Activated T-helper 2 cell treated with anti-CD3 and anti-CD28 coated beads, Interferon-gamma antibody, Interleukin-2, Interleukin-4, amounts not matched to agents 10 μg/mL and 5 μg/mL and 100 μg/mL, durations not matched to agents 14 hours and 24 hours and 36 hours (primary cell): ENCODE results near the gene SLC1A2. TPM values are rescaled to one million over a fixed set of nuclear protein-coding genes. Genes with fewer than 3 reads are reported as not detected.

ENCODE experiments used
- DNase-seq: peaks from one replicate; pipeline ENCODE4 v3.0.0; 2021; ENCODE audit warnings: low spot score
- H3K27ac Mint-ChIP-seq: one replicate; pipeline ENCODE4 v1.8.0; 2021; ENCODE audit warnings: mixed read lengths
- H3K27me3 Mint-ChIP-seq: one replicate; pipeline ENCODE4 v1.8.0; 2021; ENCODE audit warnings: low read depth, mixed read lengths
- H3K36me3 Mint-ChIP-seq: one replicate; pipeline ENCODE4 v1.8.0; 2021; ENCODE audit warnings: low read depth, mixed read lengths
- H3K4me1 Mint-ChIP-seq: one replicate; pipeline ENCODE4 v1.8.0; 2021; ENCODE audit warnings: low read depth, mixed read lengths
- H3K4me3 Mint-ChIP-seq: one replicate; pipeline ENCODE4 v1.8.0; 2021; ENCODE audit warnings: low read depth, mild to moderate bottlenecking, moderate library complexity, mixed read lengths
- H3K9me3 Mint-ChIP-seq: one replicate; pipeline ENCODE4 v1.8.0; 2021; ENCODE audit warnings: mixed read lengths
- intact Hi-C: fragments of 100-400 bp; cut with micrococcal nuclease; formaldehyde crosslinking; loops from one replicate; pipeline ENCODE4 v1.15.1; 2023
- total RNA-seq: library from RNA; stranded (reverse); gene quantifications from 2 replicates; pipeline ENCODE4 v1.2.3, GENCODE V29; 2022

Gene SLC1A2
- total RNA-seq, 1 donor from 2014 or later = not detected

DNA sequence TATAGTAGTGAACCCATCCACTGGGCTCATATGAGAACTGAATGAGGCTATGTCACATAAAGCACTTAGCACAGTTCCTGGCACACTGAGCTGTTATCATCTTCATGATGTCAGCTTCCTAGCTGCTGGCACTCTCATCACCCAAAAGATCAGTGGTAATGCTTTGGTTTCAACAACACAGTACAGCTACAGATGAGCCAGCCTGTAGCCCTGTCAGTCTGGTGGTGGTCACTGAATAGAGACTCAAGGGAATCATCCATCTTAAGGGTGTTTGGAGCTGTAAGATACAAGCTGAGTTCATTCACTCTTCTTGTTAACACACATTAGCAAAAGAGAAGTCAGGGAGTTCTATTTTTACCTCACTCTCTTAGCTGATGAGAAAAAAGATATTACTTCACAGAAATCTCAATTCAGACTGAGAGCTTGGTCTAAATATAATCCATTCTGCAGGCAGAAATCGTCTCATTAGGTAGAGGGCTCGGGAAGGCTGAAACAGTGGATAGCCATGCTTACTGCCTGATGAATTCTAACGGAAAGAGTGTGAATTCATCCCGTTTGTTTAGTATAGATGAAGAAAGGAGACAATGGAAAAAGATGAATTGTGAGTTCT is 6.3 kb upstream of the SLC1A2 start:
- Mint-ChIP-seq H3K27me3 (peaks cover 59% of the 10 kb centered on the region), H3K9me3 (no peaks in the 10 kb centered on the region), H3K27ac (no peak overlapping the region), H3K36me3 (no peaks in the 10 kb centered on the region), H3K4me3 (no peak overlapping the region), H3K4me1 (no peaks in the 10 kb centered on the region)
- intact Hi-C loops = no loop called here
- DNase-seq = no peak

DNA sequence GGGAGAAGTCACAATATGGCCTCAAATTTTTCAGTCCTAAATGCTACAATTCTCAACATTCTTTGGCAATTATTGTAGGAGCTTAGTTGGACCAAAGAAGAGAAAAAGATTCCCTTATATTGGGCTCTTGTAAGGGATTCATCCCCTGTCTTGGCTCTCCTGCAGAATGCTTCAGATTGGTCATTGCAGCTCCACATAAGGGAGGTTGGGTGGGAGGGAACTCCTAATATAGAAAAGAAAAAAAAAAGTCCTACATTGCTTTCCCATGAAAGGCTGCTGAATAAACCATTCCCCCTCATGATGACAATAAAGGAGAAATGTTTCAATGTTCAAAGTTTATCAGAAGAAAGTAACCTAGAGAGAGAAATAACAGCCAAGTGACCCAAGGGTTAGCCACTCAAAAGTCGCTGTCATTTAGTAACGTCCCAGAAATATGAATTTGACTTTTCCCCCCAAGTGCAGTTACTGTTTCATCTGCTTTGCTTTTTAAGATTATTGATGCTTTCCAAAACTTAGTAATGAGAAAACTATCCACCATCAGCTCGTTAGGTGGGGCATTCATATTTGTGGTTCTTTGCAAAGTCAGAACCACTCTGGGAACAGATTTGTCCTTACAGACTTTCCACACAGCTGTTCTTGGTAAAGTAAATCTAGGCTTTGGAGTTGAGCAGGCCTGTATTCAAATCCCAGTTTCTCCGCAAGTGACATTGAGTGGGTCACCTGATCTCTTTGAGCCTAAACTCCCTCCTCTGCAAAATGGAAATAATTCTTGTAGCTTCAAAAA is 5.0 kb upstream of the SLC1A2 start:
- Mint-ChIP-seq H3K36me3 (no peaks in the 10 kb centered on the region), H3K4me3 (no peak overlapping the region), H3K27ac (no peak overlapping the region), H3K9me3 (no peaks in the 10 kb centered on the region), H3K4me1 (no peaks in the 10 kb centered on the region), H3K27me3 (peaks cover 64% of the 10 kb centered on the region)
- no peak for DNase-seq
- intact Hi-C loops = no loop called here

DNA sequence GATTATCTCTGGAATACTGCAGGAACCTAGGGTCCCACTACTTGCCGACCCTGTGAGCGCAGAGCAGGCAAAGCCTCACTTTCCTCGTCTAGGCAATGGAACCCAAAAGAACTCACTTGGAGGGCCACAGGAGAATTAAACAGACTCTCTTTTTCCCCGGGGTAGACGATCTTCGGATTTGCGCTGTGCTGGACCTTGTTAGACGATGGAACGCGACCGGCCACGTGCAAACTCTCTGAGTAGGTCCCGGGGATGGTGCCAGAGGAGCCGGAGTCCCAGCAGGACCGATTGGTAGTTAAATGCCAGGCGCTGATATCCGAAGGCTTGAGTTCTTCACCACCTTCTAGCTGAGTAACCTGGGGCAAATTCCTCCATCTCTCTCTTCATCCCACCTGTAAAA is 1.0 kb upstream of the SLC1A2 start:
- H3K9me3 Mint-ChIP-seq = no peaks in the 10 kb centered on the region
- no peaks in the 10 kb centered on the region for H3K36me3 Mint-ChIP-seq
- H3K4me3 Mint-ChIP-seq = no peak overlapping the region
- intact Hi-C loops = no loop called here
- H3K4me1 Mint-ChIP-seq = peaks cover 4% of the 10 kb centered on the region
- H3K27ac Mint-ChIP-seq = no peak overlapping the region
- no peak for DNase-seq
- peaks cover 76% of the 10 kb centered on the region for H3K27me3 Mint-ChIP-seq

DNA sequence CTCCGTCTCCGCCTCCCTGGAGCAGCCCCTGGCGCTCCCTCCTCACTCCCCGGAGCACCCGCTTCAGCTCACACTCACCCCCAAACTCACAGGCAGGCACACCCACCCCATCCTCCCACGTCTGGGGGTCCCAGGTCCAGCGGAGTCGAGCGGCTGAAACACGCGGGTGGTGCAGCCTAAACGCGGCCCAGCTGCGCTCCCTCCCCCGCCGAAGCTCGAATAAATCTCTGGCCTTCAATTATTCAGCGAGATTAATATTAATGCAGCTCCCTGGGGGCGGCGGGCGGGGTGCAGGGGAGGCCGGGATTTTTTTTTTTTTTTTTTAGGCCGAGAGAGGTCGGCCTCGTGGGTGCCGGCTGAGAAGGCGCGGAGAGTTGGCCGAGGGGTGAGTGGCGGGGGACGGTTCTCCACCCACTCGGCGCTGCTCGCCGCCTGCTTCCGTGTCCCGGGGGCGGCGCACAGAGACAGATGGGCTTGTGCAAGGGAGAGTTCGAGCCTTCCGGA is 524 bp upstream of the SLC1A2 start:
- DNase-seq = no peak
- H3K4me1 Mint-ChIP-seq = peaks cover 4% of the 10 kb centered on the region
- H3K9me3 Mint-ChIP-seq = no peaks in the 10 kb centered on the region
- H3K27me3 Mint-ChIP-seq = peaks cover 77% of the 10 kb centered on the region
- H3K27ac Mint-ChIP-seq = no peak overlapping the region
- H3K36me3 Mint-ChIP-seq = no peaks in the 10 kb centered on the region
- intact Hi-C loops = no loop called here
- H3K4me3 Mint-ChIP-seq = no peak overlapping the region

- Mint-ChIP-seq H3K4me1 (peaks cover 4% of the 10 kb centered on the region), H3K36me3 (no peaks in the 10 kb centered on the region), H3K4me3 (peak overlapping the region; percentile 28), H3K27ac (no peak overlapping the region), H3K27me3 (peaks cover 86% of the 10 kb centered on the region), H3K9me3 (no peaks in the 10 kb centered on the region)
- intact Hi-C loops = no loop called here
- DNase-seq = no peak
Measured at GRCh38 chr11:35418282-35419183, 825 bp downstream of the SLC1A2 start.

GRCh38 chr11:35415487-35415886 is 3.9 kb downstream of the SLC1A2 start:
- Mint-ChIP-seq H3K27me3 (peaks cover 73% of the 10 kb centered on the region), H3K36me3 (no peaks in the 10 kb centered on the region), H3K27ac (no peak overlapping the region), H3K4me1 (peaks cover 4% of the 10 kb centered on the region), H3K9me3 (no peaks in the 10 kb centered on the region), H3K4me3 (no peak overlapping the region)
- no peak for DNase-seq
- intact Hi-C loops = no loop called here

DNA sequence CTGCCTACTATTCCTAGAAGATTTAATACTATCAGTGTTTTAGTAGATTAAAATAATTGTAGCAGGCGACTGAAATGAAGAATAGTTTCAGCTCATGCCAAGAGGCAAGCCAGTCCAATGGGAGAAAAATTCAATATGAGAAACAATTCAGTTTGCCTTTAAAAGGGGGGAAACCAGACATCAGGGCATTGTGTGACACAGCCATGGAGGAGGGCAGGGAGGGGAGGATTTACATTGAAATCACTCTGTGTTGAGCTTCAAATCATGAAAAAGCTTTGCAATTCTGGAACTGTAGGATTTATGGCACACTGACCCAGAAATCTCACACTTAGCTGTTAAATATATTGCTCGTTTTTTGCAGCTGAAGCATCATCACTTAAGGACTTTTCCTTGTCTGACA is 4.6 kb downstream of the SLC1A2 start:
- Mint-ChIP-seq H3K4me1 (peaks cover 4% of the 10 kb centered on the region), H3K27me3 (peaks cover 71% of the 10 kb centered on the region), H3K36me3 (no peaks in the 10 kb centered on the region), H3K9me3 (no peaks in the 10 kb centered on the region), H3K4me3 (no peak overlapping the region), H3K27ac (no peak overlapping the region)
- DNase-seq = no peak
- intact Hi-C loops = no loop called here

DNA sequence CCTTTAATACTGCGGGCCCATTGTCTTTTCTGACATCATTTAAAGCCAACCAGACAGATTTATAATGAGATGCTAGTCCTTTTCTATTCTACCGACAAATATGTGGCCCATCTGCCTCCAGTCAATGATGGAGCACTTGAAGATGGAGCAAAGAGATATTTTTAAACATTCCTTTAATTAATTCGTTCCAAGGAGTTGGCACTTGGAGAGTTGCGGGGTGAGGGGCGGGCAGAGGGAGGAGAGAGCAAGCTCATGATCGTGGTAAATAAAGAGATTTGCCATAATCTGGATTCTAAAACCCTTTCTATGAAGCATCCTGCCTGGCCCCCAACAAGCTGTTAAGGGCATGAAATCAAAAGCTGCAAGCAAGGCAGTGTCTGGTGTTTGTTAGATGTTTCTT is 5.0 kb downstream of the SLC1A2 start:
- Mint-ChIP-seq H3K9me3 (no peaks in the 10 kb centered on the region), H3K27ac (no peak overlapping the region), H3K4me1 (peaks cover 4% of the 10 kb centered on the region), H3K27me3 (peaks cover 70% of the 10 kb centered on the region), H3K4me3 (no peak overlapping the region), H3K36me3 (no peaks in the 10 kb centered on the region)
- intact Hi-C loops = no loop called here
- no peak for DNase-seq

GRCh38 chr11:35413598-35413997 is 5.8 kb downstream of the SLC1A2 start:
- Mint-ChIP-seq H3K27me3 (peaks cover 72% of the 10 kb centered on the region), H3K9me3 (no peaks in the 10 kb centered on the region), H3K27ac (no peak overlapping the region), H3K36me3 (no peaks in the 10 kb centered on the region), H3K4me1 (peaks cover 4% of the 10 kb centered on the region), H3K4me3 (no peak overlapping the region)
- intact Hi-C loops = no loop called here
- no peak for DNase-seq

DNA sequence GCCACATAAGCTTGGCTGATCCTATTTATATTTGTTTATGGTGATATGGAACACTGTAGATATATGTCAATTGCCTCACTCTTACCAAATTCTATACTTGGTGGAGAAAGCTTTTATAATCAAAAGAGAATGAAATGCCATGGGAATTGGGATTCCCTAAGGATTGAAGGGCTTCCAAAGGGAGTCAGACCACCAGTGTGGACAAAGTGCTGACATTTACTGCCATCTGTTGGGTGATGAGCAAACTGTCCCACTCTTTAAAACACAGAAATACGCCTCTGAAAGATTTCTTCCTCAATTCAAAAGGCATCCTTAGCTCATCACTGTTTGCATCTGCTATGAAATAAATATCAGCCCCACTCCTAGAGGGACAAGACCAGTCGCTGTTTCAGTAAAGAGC is 7.1 kb downstream of the SLC1A2 start:
- intact Hi-C loops = no loop called here
- Mint-ChIP-seq H3K4me3 (no peak overlapping the region), H3K4me1 (no peaks in the 10 kb centered on the region), H3K36me3 (no peaks in the 10 kb centered on the region), H3K27ac (no peak overlapping the region), H3K9me3 (no peaks in the 10 kb centered on the region), H3K27me3 (peaks cover 59% of the 10 kb centered on the region)
- no peak for DNase-seq

DNA sequence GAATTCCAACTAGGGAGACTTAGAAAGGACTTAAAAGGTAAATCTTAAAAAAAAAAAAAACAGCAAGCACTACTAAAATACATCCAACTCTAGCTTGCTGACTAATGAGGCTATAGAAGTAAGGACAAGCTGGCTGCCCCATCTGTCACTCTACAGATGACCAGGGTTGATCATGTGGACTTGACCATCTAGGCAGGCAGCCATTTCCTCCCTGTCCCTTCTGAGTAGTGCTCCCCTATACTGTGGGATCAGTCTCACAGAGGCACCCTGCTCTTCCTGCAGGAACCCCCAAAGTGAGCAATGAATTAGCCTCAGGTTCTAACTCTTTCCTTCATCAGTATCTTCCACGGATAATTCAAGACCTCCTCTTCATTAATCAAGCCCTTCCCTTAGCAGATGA is 12.3 kb downstream of the SLC1A2 start:
- DNase-seq = no peak
- peaks cover 28% of the 10 kb centered on the region for H3K27me3 Mint-ChIP-seq
- no peak overlapping the region for H3K4me3 Mint-ChIP-seq
- no peaks in the 10 kb centered on the region for H3K4me1 Mint-ChIP-seq
- H3K9me3 Mint-ChIP-seq = no peaks in the 10 kb centered on the region
- no peak overlapping the region for H3K27ac Mint-ChIP-seq
- no peaks in the 10 kb centered on the region for H3K36me3 Mint-ChIP-seq
- intact Hi-C loops = no loop called here

DNA sequence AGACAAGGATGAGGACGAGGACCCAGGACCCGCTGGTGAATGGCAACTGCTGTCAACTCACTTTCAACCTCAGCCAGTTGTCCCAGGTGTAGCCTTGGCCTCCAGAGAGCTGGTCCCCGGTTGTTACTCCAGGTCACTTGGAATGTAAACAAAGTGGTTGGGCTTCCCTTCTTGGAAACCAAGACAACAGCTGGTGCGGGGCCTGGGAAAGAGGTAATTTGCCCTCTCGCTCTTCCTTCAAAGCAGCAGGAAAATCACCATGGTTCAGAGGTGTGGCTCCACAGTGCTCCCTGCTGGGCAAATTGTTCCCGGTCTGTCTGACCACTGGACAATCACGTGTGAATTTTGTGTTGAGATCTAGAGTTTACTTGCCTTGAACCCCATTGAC is 15.0 kb downstream of the SLC1A2 start:
- H3K9me3 Mint-ChIP-seq = no peaks in the 10 kb centered on the region
- no peak for DNase-seq
- H3K36me3 Mint-ChIP-seq = no peaks in the 10 kb centered on the region
- H3K4me1 Mint-ChIP-seq = no peaks in the 10 kb centered on the region
- intact Hi-C loops = no loop called here
- H3K27me3 Mint-ChIP-seq = peaks cover 26% of the 10 kb centered on the region
- H3K4me3 Mint-ChIP-seq = no peak overlapping the region
- no peak overlapping the region for H3K27ac Mint-ChIP-seq
